ENCODE results near the gene MORN3. TPM values are rescaled to one million over a fixed set of nuclear protein-coding genes. Genes with fewer than 3 reads are reported as not detected.

The MORN3 gene
- total and polyA plus RNA-seq, 2 donors (not counting 1 experiment from before 2014, with no cell fraction given), result 0.22 to 1.3 TPM

GRCh38 chr12:121641343-121641630 is 28.2 kb downstream of the MORN3 start:
- H3K36me3 ChIP-seq (replicated peaks in 1 of 2; ENCODE audit: control extremely low read depth in 1 of 2, control insufficient read depth in 1 of 2, extremely low read depth in 1 of 2, insufficient read depth in 2 of 2, low read length in 1 of 2), result peaks cover 0 to 21% of the 10 kb centered on the region in 2 experiments
- no peaks in the 10 kb centered on the region for H3K9me3 Mint-ChIP-seq (ENCODE audit: insufficient read depth)
- H3K4me3 ChIP-seq (ENCODE audit: control extremely low read depth in 1 of 5, extremely low read depth in 1 of 5, insufficient read depth in 1 of 5, low read depth in 2 of 5, low read length in 4 of 5), result no peak overlapping the region
- H3K4me1 ChIP-seq (ENCODE audit: control insufficient read depth in 2 of 2, insufficient read depth in 2 of 2, low read length in 2 of 2), result peaks cover 21 to 26% of the 10 kb centered on the region in 2 donors
- WGBS (ENCODE audit: insufficient coverage), result 97% methylated on average over 18 of the region's 18 CpGs
- no peaks in the 10 kb centered on the region for H3K9me3 ChIP-seq (ENCODE audit: control extremely low read depth in 1 of 3, control insufficient read depth in 2 of 3, insufficient read depth in 1 of 3, low read length in 2 of 3)
- ATAC-seq (ENCODE audit: low read depth), result no peak
- H3K4me3 Mint-ChIP-seq, result no peak overlapping the region
- no peaks in the 10 kb centered on the region for H3K27me3 ChIP-seq (replicated peaks in 1 of 4; ENCODE audit: control extremely low read depth in 1 of 4, control insufficient read depth in 3 of 4, insufficient read depth in 4 of 4, low read length in 3 of 4)
- intact Hi-C loops (cut with micrococcal nuclease), result no loop called here
- ChIA-PET POLR2A (interaction anchor here (0.6 kb wide), 1 partner anchor 15 kb away, joined by 3 read pairs; the partner anchor contains the start of gene ORAI1), CTCF (interaction anchor here (1.1 to 1.9 kb wide), 3 partner anchors 14 to 89 kb away, joined by 3 to 6 read pairs (median 6); no protein-coding TSS in a partner anchor)
- peaks cover 36% of the 10 kb centered on the region for H4K20me1 ChIP-seq (ENCODE audit: control insufficient read depth, insufficient read depth, low read length, poor library complexity, severe bottlenecking)
- H3K4me2 ChIP-seq (replicated peaks; ENCODE audit: low read depth, low read length, poor library complexity, severe bottlenecking), result no peak overlapping the region
- H3K9ac ChIP-seq (ENCODE audit: low read length), result no peak overlapping the region
- TF ChIP-seq CTCF (IDR thresholded peaks at IDR 0.05), result no peak
- TF ChIP-seq EZH2 (IDR thresholded peaks at IDR 0.05; ENCODE audit: borderline replicate concordance, insufficient read depth, low read depth, low read length, poor library complexity, severe bottlenecking), result no peak
- peaks cover 18% of the 10 kb centered on the region for H3K4me1 Mint-ChIP-seq
- H3K27me3 Mint-ChIP-seq, result no peaks in the 10 kb centered on the region
- H3K79me2 ChIP-seq (ENCODE audit: control insufficient read depth, insufficient read depth, low read length), result peaks cover 60% of the 10 kb centered on the region
- no peak overlapping the region for H3K27ac Mint-ChIP-seq
- H3K27ac ChIP-seq (ENCODE audit: low read length in 2 of 2), result no peak overlapping the region
- DNase-seq, result no peak
- no peak overlapping the region for H2AFZ ChIP-seq (ENCODE audit: insufficient read depth, low read depth, low read length, poor library complexity, severe bottlenecking)

- WGBS (ENCODE audit: insufficient coverage), result 93% methylated on average over 11 of the region's 14 CpGs
- ChIA-PET CTCF (interaction anchor here (1.6 to 4.3 kb wide), 5 partner anchors 13 to 145 kb away, joined by 3 to 38 read pairs (median 12); partner anchors contain the start of genes MORN3 and ORAI1), POLR2A (interaction anchor here (0.7 to 2.7 kb wide), 3 partner anchors 11 to 25 kb away, joined by 3 to 18 read pairs (median 4); partner anchors contain the start of gene ORAI1)
- peak overlapping the region; percentile 80 for H3K4me2 ChIP-seq (replicated peaks; ENCODE audit: low read depth, low read length, poor library complexity, severe bottlenecking)
- peak overlapping the region; percentile 92 for H3K27ac Mint-ChIP-seq
- H3K9ac ChIP-seq (ENCODE audit: low read length), result no peak overlapping the region
- ATAC-seq (ENCODE audit: low read depth) (no peak), DNase-seq (no peak)
- peak overlapping the region; percentile 67 for H3K4me3 Mint-ChIP-seq
- no peaks in the 10 kb centered on the region for H3K27me3 Mint-ChIP-seq
- H3K79me2 ChIP-seq (ENCODE audit: control insufficient read depth, insufficient read depth, low read length), result peaks cover 71% of the 10 kb centered on the region
- H3K4me3 ChIP-seq (ENCODE audit: control extremely low read depth in 1 of 5, extremely low read depth in 1 of 5, insufficient read depth in 1 of 5, low read depth in 2 of 5, low read length in 4 of 5), result no peak overlapping the region
- H4K20me1 ChIP-seq (ENCODE audit: control insufficient read depth, insufficient read depth, low read length, poor library complexity, severe bottlenecking), result peaks cover 36% of the 10 kb centered on the region
- peaks cover 30% of the 10 kb centered on the region for H3K4me1 Mint-ChIP-seq
- no peaks in the 10 kb centered on the region for H3K9me3 Mint-ChIP-seq (ENCODE audit: insufficient read depth)
- intact Hi-C loops (cut with micrococcal nuclease), result no loop called here
- TF ChIP-seq CTCF (IDR thresholded peaks at IDR 0.05) (no peak), EZH2 (IDR thresholded peaks at IDR 0.05; ENCODE audit: borderline replicate concordance, insufficient read depth, low read depth, low read length, poor library complexity, severe bottlenecking) (no peak)
- H3K9me3 ChIP-seq (ENCODE audit: control extremely low read depth in 1 of 3, control insufficient read depth in 2 of 3, insufficient read depth in 1 of 3, low read length in 2 of 3), result no peaks in the 10 kb centered on the region
- no peaks in the 10 kb centered on the region for H3K27me3 ChIP-seq (replicated peaks in 1 of 4; ENCODE audit: control extremely low read depth in 1 of 4, control insufficient read depth in 3 of 4, insufficient read depth in 4 of 4, low read length in 3 of 4)
- no peak overlapping the region for H2AFZ ChIP-seq (ENCODE audit: insufficient read depth, low read depth, low read length, poor library complexity, severe bottlenecking)
- H3K27ac ChIP-seq (ENCODE audit: low read length in 2 of 2), result peak overlapping the region; percentile 86 to 89
- peaks cover 21 to 32% of the 10 kb centered on the region in 2 donors for H3K4me1 ChIP-seq (ENCODE audit: control insufficient read depth in 2 of 2, insufficient read depth in 2 of 2, low read length in 2 of 2)
- peaks cover 0 to 26% of the 10 kb centered on the region in 2 experiments for H3K36me3 ChIP-seq (replicated peaks in 1 of 2; ENCODE audit: control extremely low read depth in 1 of 2, control insufficient read depth in 1 of 2, extremely low read depth in 1 of 2, insufficient read depth in 2 of 2, low read length in 1 of 2)
These were observed 30.9 kb downstream of the MORN3 start for GRCh38 chr12:121638298-121639202.

All from B cell (primary cell).